Activated CD4-positive, CD25-positive, alpha-beta regulatory T cell treated with anti-CD3 and anti-CD28 coated beads, Interleukin-2, amount 50 U/mL, for 24 hours (primary cell): ENCODE data around the gene ARHGAP40.
A peak's percentile ranks its signal among the peaks of the same experiment; 100 is the strongest.

Source experiments
- ATAC-seq, 2 donors: fragments of 150-1000 bp; cut with Tn5 transposase; one replicate each; pipeline ENCODE4 v1.10.0; 2021; ENCODE audit warnings: mild to moderate bottlenecking in 1 of 2, moderate library complexity in 1 of 2

The ARHGAP40 gene

DNA sequence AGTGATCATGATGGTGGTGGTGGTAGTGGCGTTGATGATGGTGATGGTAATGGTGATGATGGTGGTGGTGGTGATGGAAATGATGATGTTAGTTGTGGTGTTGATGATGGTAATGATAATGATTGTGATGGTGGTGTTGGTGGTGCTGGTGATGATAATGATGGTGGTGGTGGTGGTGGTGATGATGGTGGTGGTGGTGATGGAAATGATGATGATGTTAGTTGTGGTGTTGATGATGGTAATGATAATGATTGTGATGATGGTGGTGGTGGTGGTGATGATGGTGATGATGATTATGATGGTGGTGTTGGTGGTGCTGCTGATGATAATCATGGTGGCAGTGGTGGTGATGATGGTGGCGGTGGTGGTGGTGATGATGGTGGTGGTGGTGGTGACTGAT lies 51.4 kb downstream of the ARHGAP40 start:
- ATAC-seq: no peak

DNA sequence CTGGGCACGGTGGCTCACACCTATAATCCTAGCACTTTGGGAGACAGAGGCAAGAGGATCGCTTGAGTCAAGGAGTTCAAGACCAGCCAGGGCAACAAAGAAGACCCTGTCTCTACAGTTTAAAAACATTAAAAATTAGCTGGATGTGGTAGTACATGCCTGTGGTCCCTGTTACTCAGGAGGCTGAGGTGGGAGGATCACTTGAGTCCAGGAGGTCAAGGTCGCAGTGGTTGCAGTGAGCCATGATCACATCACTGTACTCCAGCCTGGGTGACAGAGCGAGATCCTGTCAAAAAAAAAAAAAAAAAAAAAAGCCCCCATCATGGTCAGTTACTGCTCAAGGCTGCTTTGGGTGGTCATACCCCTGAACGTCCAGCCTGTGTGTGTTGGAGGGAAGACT lies 55.8 kb downstream of the ARHGAP40 start:
- no peak for ATAC-seq

DNA sequence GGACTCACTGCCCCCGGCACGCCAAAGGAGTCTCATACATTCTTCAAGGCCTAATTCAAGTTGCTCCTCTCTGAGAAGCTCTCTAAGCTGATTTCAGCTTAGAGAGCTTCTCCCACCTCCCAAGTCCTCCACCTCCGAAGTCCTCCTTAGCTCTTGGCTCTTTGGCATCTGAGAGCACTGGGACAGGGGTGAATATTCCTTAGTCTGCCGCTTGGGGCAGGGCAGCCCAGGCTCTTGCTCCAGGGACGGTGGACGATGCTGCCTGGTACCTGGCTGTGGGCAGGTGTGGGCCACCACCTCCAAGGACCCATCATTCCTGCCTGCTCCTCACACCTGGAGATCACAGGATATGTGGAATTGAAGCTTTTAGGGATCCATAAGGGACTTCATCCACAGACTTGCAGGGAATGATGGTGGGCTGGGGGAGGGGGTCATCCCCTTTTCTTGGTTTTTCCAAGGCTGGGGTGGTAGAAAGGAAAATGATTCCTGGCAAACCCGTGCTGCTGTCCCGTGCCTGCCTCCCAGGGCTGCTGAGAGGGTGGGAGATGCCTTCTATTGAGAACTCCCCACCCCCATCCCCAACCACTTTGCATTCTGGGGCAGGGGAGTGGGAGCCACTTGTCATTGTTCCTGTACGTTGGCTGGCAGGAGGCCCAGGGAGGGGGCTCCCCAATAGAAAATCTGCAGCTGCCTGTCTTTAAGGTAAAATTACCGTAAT lies 57.4 kb downstream of the ARHGAP40 start:
- peak; percentile 69 to 78 for ATAC-seq

DNA sequence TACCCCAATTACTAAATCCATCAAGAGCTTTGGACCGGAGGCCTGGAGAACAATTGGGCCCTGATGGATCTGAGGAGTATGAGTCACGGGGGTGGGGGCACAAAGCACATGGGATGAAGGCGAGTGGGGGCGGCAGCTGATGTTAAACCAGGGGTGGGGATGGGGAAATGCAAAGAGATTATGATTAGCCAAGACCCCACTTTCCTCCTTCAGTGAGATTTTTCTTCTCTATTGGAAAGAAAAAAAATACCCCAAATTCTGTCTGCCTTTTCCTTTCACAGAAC lies 57.9 kb downstream of the ARHGAP40 start:
- ATAC-seq: no peak

GRCh38 chr20:38660429-38660828 lies 58.8 kb downstream of the ARHGAP40 start:
- no peak for ATAC-seq

DNA sequence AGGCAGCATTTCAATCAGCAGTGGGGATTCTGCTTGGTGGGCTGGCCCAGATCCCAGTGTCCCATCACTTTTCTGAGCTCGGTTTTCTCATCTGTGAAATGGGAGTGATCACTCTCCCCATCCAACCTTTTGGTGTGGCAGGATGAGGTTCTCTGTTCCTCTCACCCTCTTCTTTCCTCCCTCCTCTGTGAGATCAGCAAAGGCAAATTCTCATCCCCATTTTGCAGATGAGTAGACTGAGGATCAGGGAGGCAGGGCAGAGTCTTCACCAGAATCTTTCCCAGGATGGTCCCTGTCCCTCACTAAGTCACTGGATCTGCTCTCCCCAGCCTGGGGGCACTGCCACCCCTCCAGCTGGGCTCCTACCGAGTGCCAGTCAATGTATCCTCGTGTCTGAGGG lies 62.1 kb downstream of the ARHGAP40 start:
- no peak for ATAC-seq

- ATAC-seq: no peak
Observed at GRCh38 chr20:38664284-38664683, 62.7 kb downstream of the ARHGAP40 start.

- ATAC-seq: no peak
Observed at GRCh38 chr20:38665094-38665493, 63.5 kb downstream of the ARHGAP40 start.

GRCh38 chr20:38665506-38666285 lies 64.1 kb downstream of the ARHGAP40 start:
- no peak for ATAC-seq

DNA sequence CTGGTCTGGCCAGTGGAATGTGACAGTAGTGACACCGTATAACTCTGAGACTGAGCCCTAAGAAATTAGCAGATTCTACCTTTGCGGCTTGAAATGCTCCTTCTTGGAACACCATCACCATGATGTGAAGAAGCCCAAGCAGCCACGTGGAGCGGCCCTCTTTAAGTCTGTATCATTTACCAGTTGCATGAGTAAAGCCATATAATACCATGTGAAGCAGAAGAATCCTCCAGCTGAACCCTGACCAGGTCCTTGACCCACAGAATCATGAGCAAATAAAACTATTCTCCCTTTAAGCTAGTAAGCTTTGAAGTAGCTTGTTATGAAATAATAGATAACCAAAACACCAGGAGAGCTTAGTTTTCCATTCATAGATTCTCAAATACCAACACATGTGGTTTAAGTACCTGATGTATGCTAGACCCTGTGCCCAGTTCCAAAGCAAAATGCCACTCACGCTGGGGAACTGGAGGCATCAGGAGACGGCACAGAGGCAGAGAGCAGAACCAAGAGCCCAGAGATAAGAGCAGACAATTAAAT lies 65.9 kb downstream of the ARHGAP40 start:
- ATAC-seq: no peak

DNA sequence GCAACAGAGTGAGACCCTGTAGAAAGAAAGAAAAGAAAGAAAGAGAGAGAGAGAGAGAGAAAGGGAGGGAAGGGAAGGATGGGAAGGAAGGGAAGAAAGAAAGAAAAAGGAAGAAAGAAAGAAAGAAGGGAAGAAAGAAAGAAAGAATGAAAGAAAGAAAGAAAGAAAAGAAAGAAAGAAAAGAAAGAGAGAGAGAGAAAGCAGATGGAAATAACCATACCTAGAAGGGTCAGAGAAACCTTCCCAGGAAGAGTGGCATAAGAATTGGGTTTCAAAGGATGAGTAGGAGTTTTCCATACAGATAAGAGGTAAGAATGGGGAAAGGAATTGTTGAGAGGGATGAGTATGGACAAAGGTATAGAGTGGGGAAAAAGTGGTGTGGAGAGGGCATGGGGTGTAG lies 68.1 kb downstream of the ARHGAP40 start:
- no peak for ATAC-seq

DNA sequence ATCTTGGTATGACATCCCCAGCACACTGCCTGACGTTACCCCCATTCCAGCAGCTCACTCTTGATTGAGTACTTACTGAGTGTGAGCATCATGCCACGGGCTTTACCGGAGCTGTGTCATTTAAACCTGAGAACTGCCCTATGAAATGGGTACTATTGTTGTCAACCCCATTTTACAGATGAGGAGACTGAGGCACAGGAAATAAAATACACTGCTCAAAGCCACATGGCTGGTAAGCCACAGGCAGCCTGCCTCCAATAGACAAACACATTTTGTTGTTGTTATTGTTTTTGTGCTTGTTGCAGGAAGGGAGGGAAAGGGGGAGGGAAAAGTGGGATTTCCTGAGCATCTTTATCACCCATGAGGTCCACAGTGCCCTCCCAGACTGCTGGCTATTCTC lies 69.2 kb downstream of the ARHGAP40 start:
- ATAC-seq: no peak

DNA sequence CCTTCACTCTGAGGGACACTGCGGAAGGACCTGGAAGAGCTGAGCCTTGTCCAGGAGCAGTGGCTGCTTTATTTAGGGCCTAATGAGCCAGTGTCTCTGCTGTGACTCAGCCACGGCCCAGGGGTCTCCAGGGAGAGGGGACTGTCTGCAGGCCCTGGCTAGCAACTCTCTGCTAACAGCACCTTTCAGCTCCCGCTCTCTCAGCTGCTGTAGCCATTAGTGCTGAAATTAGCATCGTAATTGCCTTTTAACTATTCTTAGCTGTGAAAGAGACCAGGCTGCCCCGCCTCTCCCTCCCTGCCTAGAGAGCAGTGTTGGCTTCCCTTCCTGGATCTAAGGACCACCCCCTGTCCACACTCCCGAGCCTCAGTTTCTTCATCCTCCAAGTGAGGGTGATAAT lies 69.6 kb downstream of the ARHGAP40 start:
- no peak for ATAC-seq

DNA sequence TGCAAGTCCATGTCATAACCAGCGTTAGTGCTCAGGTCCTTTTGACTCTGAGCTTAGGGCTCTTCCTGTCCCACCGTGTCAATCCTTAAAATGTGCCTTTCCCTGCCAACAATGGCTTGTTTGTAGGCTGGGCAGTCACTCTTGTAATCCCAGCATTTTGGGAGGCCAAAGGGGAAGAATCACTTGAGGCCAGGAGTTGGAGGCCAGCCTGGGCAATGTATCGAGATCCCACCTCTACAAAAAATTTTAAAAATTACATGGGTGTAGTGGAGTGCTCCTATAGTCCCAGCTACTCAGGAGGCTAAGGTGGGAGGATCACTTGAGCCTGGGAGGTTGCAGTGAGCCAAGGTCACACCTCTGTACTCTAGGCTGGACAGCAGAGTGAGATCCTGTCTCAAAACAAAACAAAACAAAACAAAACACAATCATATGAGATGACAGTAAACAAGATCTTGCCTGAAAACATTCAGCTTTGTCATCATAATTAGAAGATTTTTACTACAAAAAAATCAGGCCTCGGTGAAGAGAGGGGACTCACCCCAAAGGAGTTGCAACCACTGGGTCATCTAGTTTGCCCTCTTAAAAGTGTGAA lies 70.2 kb downstream of the ARHGAP40 start:
- ATAC-seq: no peak

GRCh38 chr20:38672504-38672903 lies 70.9 kb downstream of the ARHGAP40 start:
- no peak for ATAC-seq

DNA sequence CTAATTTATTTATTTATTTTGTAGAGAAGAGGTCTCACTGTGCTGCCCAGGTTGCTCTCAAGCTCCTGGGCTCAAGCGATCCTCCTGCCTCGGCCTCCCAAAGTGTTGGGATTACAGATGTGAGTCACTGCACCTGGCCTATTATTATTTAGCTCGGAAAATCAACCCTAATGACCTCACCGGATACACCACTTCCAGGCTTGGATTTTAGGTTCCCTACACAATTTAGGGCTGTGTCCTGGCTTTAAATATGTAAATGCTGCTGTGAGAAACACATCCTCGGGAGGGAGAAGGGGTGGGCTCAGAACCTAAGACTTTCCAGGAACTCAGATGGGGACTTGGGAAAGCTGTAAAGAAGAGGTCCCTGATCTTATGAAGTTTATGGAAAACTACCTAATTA lies 71.7 kb downstream of the ARHGAP40 start:
- no peak for ATAC-seq

GRCh38 chr20:38673725-38674091 lies 72.1 kb downstream of the ARHGAP40 start:
- peak in 1 of 2 donors; percentile 25 for ATAC-seq

- ATAC-seq: peak; percentile 49 to 70
Observed at GRCh38 chr20:38674092-38674764, 72.6 kb downstream of the ARHGAP40 start.

DNA sequence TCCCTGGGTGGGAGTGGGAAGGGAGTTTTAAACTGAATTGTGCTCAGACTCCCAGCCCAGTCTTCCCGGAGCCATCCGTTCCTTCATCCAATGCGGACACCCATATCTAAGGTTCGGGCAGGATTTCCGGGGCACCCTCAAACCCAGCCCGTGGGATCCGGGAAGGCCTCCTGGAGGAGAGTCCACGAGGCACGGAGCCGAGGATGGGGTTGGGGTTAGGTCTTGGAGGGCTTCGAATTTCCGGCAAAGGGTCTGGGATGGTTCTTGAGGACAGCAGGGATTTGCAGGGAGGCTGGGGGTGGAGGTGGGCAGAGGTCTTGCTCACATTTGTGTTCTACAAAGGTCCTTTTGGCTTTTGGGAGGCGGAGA lies 73.1 kb downstream of the ARHGAP40 start:
- no peak for ATAC-seq

DNA sequence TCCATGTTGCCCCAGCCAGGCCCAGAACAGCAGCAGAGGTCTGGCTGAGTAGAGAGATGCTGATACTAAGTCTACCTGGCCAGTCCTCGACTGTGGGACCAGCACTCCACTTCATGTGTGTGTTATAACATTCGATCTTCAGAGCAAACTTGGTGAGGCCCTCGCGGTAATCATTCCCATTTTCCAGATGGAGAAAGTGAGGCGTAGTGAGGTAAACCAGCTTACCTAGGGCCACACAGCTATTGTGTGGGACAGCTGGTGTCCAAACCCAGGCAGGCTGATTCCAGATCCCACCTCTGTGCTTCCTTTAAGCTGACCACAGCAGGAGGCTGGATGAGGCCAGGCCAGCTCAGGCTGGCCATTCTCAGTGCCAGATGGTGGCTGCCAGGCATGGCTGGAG lies 75.0 kb downstream of the ARHGAP40 start:
- no peak for ATAC-seq

- ATAC-seq: no peak
Observed at GRCh38 chr20:38680500-38681306, 79.1 kb downstream of the ARHGAP40 start.

DNA sequence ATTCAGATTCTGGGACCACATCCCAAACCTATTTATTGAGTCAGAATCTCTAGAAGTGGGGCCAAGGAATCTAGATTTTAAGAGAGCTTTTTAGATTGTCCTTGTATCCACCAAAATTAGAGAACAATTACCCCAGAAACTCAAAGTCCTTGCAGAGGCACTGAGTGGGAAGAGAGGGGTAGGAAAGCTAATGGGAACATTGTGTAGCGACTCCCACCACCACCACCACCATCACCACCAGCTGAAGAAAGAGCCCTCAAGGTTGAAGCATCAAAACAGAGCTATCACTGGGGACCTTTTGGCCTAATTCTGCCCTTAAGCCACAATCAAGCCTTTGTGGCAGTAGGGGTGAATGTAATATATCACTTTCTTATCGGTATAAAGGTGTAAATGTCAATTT lies 83.7 kb downstream of the ARHGAP40 start:
- ATAC-seq: no peak
